Fibroblast of lung (primary cell): ENCODE results near the gene HOXC11. TPM values are rescaled to one million over a fixed set of nuclear protein-coding genes. Genes with fewer than 3 reads are reported as not detected.
A peak's percentile ranks its signal among the peaks of the same experiment; 100 is the strongest.

Experiments used
- DNase-seq, 2 donors: peaks; one replicate each; pipeline versions ENCODE4 v3.0.0 to v3.0.0-alpha.2; 2010; ENCODE audit warnings: low read depth in 2 of 2
- H2AFZ ChIP-seq: 2 replicates; pipeline ENCODE4 v1.5.1; 2012; ENCODE audit warnings: low read length, control low read depth, inconsistent platforms
- H3K27ac ChIP-seq: 2 replicates; pipeline ENCODE4 v1.5.1; 2011; ENCODE audit warnings: low read length, control low read depth; ENCODE audit not compliant: insufficient read depth
- H3K27me3 ChIP-seq: 2 replicates; pipeline ENCODE4 v1.5.1; 2011; ENCODE audit warnings: mild to moderate bottlenecking, low read length; ENCODE audit not compliant: control insufficient read depth, insufficient read depth
- H3K36me3 ChIP-seq: 2 replicates; pipeline ENCODE4 v1.5.1; 2011; ENCODE audit warnings: low read length; ENCODE audit not compliant: control insufficient read depth, insufficient read depth
- H3K4me1 ChIP-seq: 2 replicates; pipeline ENCODE4 v1.5.1; 2011; ENCODE audit warnings: low read length; ENCODE audit not compliant: control insufficient read depth, insufficient read depth; ENCODE audit errors: extremely low read depth
- H3K4me2 ChIP-seq: 2 replicates; pipeline ENCODE4 v1.5.1; 2011; ENCODE audit warnings: low read length, control low read depth; ENCODE audit not compliant: insufficient read depth; ENCODE audit errors: extremely low read depth
- H3K4me3 ChIP-seq, 4 experiments: fragments of 200-600 bp in 1 of 4; sonication (generic) in 1 of 4; replicated peaks in 1 of 4; 2 replicates each; pipeline ENCODE4 v1.5.1; 2011 to 2016; ENCODE audit warnings: low read length in 4 of 4, low read depth in 3 of 4, mild to moderate bottlenecking in 3 of 4, control low read depth in 2 of 4, inconsistent platforms in 1 of 4, mixed read lengths in 1 of 4; ENCODE audit not compliant: insufficient read depth in 1 of 4; ENCODE audit errors: control extremely low read depth in 1 of 4
- H3K79me2 ChIP-seq: 2 replicates; pipeline ENCODE4 v1.5.1; 2012; ENCODE audit warnings: mild to moderate bottlenecking, low read length, inconsistent platforms; ENCODE audit not compliant: control insufficient read depth, insufficient read depth
- H3K9ac ChIP-seq: 2 replicates; pipeline ENCODE4 v1.5.1; 2011; ENCODE audit warnings: mild to moderate bottlenecking, low read length, control low read depth; ENCODE audit not compliant: insufficient read depth
- H3K9me3 ChIP-seq: 2 replicates; pipeline ENCODE4 v1.5.1; 2012; ENCODE audit warnings: low read depth, low read length; ENCODE audit not compliant: control insufficient read depth, insufficient read depth
- H4K20me1 ChIP-seq: 2 replicates; pipeline ENCODE4 v1.5.1; 2011; ENCODE audit warnings: low read length; ENCODE audit not compliant: control insufficient read depth, insufficient read depth; ENCODE audit errors: extremely low read depth
- EZH2 ChIP-seq: IDR thresholded peaks from 2 replicates; pipeline ENCODE4 v1.5.1; 2012; ENCODE audit warnings: low read length, control low read depth, mild to moderate bottlenecking; ENCODE audit errors: missing control alignments
- polyA plus RNA-seq, 2 donors: library from polyadenylated mRNA; depleted of rRNA in 1 of 2; stranded (reverse) in 1 of 2; unstranded in 1 of 2; fragments of >200 nt; gene quantifications; 2 replicates each; pipeline ENCODE4 v1.2.1, GENCODE V29; 2011 to 2012; ENCODE audit warnings: missing spikeins in 1 of 2
- total RNA-seq: library from RNA; depleted of rRNA; stranded (reverse); fragments of >200 nt; gene quantifications from 2 replicates; pipeline ENCODE4 v1.2.1, GENCODE V29; 2014
- TF ChIP-seq, protein P1 (sequence below), 2 donors: IDR thresholded peaks in 1 of 2; conservative IDR thresholded peaks in 1 of 2; 1 replicate in 1 of 2; 2 replicates in 1 of 2; pipeline ENCODE4 v1.5.1; 2011 to 2012; ENCODE audit warnings: low read length in 2 of 2, control low read depth in 1 of 2, inconsistent platforms in 1 of 2, low read depth in 1 of 2, mild to moderate bottlenecking in 1 of 2

HOXC11 gene
- total and polyA plus RNA-seq, 2 donors (not counting 1 experiment from before 2014, with no cell fraction given): not detected

DNA sequence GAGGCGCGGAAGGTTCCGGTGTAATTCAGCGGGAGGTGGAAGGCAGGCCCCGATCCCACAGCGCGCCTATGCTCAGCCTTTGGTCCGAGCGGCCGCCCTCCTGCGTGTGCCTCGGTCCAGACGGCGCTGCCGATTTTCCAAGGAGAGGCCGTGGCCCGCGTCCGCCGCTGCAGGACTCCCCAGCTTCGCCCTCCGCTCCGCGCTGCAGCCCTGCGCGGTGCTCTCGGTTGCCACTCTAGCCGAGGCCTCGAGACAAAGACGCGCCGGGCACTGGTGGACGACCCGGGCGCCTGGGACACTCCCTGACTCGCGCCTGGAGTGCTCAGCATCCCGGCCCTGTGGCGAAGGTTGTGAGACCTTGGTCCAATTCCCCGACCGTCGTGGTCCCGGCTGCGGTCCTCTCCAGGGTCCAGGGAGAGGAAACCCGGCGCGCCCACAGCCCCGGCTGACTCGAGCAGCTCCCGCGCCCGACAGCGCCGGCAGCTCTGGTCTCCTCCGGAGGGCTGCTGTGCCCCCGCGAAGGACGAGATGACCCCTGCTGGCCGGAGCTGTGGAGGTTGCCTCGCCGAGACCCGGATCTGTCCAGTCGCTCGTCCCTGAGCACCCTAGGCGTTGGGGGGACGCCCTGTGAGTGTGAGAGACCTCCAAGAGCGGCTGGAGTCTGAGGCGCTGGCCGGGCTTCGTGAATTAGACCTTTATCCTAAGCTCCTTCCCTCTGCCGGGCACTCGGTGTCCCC is 11.7 kb upstream of the HOXC11 start:
- TF ChIP-seq, protein P1, sequence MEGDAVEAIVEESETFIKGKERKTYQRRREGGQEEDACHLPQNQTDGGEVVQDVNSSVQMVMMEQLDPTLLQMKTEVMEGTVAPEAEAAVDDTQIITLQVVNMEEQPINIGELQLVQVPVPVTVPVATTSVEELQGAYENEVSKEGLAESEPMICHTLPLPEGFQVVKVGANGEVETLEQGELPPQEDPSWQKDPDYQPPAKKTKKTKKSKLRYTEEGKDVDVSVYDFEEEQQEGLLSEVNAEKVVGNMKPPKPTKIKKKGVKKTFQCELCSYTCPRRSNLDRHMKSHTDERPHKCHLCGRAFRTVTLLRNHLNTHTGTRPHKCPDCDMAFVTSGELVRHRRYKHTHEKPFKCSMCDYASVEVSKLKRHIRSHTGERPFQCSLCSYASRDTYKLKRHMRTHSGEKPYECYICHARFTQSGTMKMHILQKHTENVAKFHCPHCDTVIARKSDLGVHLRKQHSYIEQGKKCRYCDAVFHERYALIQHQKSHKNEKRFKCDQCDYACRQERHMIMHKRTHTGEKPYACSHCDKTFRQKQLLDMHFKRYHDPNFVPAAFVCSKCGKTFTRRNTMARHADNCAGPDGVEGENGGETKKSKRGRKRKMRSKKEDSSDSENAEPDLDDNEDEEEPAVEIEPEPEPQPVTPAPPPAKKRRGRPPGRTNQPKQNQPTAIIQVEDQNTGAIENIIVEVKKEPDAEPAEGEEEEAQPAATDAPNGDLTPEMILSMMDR (conservative IDR thresholded peaks at IDR 0.05 in 1 of 2, IDR thresholded peaks at IDR 0.05 in 1 of 2; ENCODE audit: low read depth in 1 of 2, low read length in 2 of 2): no peak
- TF ChIP-seq EZH2: peak; percentile 78
- Histone ChIP-seq H3K4me2 (no peak overlapping the region), H3K4me3 (no peak overlapping the region), H3K9me3 (no peaks in the 10 kb centered on the region), H4K20me1 (no peaks in the 10 kb centered on the region), H3K27me3 (peaks cover 95% of the 10 kb centered on the region), H3K9ac (no peak overlapping the region), H3K36me3 (no peaks in the 10 kb centered on the region), H3K4me1 (no peaks in the 10 kb centered on the region), H3K79me2 (no peaks in the 10 kb centered on the region), H2AFZ (no peak overlapping the region), H3K27ac (no peak overlapping the region)
- no peak for DNase-seq

DNA sequence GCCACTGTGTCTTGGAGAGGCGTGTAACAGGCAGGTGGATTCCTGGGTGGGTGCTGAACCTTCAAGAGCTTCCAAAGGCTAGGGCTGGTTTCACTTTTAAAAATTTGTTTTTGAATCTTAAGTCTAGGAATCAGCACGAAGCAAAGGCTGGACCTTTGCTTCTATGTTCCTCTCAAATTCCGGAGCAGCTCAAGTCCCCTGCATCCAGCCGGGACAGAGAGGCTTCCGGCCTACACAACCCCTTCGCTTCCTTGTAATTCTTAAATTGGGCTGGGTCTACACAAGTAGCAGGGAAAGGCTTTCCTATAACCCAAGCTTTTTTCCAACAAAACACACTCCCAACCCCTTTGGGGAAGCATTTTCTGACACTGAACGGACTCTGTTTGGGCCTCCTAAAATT is 9.9 kb upstream of the HOXC11 start:
- Histone ChIP-seq H3K79me2 (no peaks in the 10 kb centered on the region), H3K4me2 (no peak overlapping the region), H3K27me3 (peaks cover 95% of the 10 kb centered on the region), H3K27ac (no peak overlapping the region), H3K36me3 (no peaks in the 10 kb centered on the region), H3K9ac (no peak overlapping the region), H4K20me1 (no peaks in the 10 kb centered on the region), H3K4me1 (no peaks in the 10 kb centered on the region), H3K4me3 (no peak overlapping the region), H3K9me3 (no peaks in the 10 kb centered on the region), H2AFZ (no peak overlapping the region)
- no peak for DNase-seq
- TF ChIP-seq, protein P1 (conservative IDR thresholded peaks at IDR 0.05 in 1 of 2, IDR thresholded peaks at IDR 0.05 in 1 of 2; ENCODE audit: low read depth in 1 of 2, low read length in 2 of 2): no peak
- TF ChIP-seq EZH2: no peak

DNA sequence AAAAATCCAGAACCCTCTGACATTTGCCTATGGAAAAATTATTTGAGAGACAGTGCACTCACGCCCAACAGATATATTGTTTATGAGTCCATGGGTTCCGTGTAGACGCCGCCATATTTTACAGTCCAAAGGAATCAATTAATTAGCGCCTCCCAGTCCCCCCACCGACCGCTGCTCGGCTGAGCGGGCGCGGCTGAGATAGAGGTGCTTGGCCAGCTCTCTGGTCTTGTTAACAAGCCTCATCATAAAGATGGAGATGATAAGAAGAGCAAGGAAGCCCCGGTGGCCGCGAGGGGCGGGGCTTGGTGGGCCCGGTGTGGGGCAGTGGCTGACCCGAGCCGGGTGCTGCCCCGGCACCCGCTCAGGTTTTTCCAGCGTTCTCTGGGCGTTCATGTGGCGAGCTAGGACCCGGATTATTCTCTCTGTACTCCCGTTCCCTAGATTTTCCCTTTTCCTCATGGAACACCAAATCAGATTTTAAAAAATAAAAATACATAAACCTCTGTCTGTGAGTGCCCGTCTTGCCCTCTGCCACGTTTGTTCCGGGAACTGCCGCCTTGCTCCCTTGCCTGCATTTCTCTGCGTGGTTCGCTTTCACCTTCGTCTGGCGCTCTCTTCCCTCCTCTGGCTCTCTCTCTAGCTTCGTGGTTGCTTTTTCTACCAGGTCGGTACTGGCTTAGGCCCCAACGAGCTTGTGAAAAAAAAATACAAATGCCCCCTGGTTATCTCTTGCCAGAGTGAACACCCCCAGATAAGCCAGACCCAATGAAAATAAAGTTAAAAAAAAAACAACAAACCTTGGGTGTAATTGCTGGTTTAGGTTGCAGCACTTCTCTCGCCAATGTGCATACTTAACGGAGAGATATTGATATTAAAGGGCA is 9.3 kb upstream of the HOXC11 start:
- Histone ChIP-seq H2AFZ (no peak overlapping the region), H3K36me3 (no peaks in the 10 kb centered on the region), H3K4me3 (no peak overlapping the region), H3K9ac (no peak overlapping the region), H4K20me1 (no peaks in the 10 kb centered on the region), H3K27ac (no peak overlapping the region), H3K27me3 (peaks cover 94% of the 10 kb centered on the region), H3K4me2 (no peak overlapping the region), H3K79me2 (no peaks in the 10 kb centered on the region), H3K4me1 (no peaks in the 10 kb centered on the region), H3K9me3 (no peaks in the 10 kb centered on the region)
- TF ChIP-seq EZH2: peak; percentile 57
- TF ChIP-seq, protein P1 (conservative IDR thresholded peaks at IDR 0.05 in 1 of 2, IDR thresholded peaks at IDR 0.05 in 1 of 2; ENCODE audit: low read depth in 1 of 2, low read length in 2 of 2): no peak
- no peak for DNase-seq
